ENCODE results near the gene S100A6. TPM values are rescaled to one million over a fixed set of nuclear protein-coding genes. Genes with fewer than 3 reads are reported as not detected.

The S100A6 gene
- total and polyA plus RNA-seq, 2 donors (not counting 1 experiment from before 2014, with no cell fraction given), result 110 to 213 TPM

DNA sequence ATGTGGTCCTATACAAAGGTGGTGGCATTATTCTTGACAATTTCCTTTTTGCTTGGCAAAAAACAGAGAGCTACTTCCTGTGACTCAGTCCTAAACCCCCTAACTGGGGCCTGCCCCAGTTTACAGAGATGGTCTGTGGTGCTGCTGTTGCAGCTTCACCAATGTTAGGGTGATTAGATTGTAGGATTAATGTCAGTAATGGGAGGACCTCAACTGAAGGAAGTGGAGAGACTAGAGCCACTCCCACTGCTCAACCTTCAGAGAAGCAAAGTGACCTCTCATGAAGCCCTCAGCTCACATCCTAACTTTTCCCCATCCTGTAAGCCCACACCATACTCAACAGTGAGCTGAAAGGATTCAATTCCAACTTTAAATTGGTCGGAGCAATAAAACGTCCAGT lies 3.6 kb downstream of the S100A6 start:
- intact Hi-C loops (cut with micrococcal nuclease), result loop anchor here (2.0 to 10.0 kb wide), 3 partner anchors 67 to 143 kb away; partner anchors contain the start of genes CHTOP, ILF2 and NPR1
- H3K27ac ChIP-seq (ENCODE audit: low read length in 2 of 2), result no peak overlapping the region
- H3K4me2 ChIP-seq (replicated peaks; ENCODE audit: low read depth, low read length, poor library complexity, severe bottlenecking), result peak overlapping the region; percentile 51

DNA sequence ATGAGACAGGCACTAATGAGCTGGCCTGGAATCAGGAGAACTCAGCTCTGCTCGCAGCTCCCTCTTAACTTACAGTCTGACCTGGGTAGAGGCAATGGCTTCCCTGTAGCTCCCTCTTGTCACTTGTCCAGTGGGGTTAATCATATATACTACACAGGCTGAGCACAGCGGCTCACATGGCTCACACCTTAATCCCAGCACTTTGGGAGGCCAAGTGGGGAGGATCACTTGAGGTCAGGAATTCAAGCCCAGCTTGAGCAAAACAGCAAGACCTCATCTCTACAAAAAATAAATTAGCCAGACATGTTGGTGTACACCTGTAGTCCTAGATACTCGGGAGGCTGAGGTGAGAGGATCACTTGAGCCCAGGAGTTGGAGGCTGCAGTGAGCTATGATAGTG lies 4.2 kb downstream of the S100A6 start:
- no peak for DNase-seq
- H3K27ac ChIP-seq (ENCODE audit: low read length in 2 of 2), result no peak overlapping the region

More for the DNA sequence above, 3.6 kb downstream of the S100A6 start:
- ATAC-seq (ENCODE audit: low read depth) (no peak), DNase-seq (no peak)
- H3K27me3 ChIP-seq (replicated peaks in 1 of 4; ENCODE audit: control extremely low read depth in 1 of 4, control insufficient read depth in 3 of 4, insufficient read depth in 4 of 4, low read length in 3 of 4), result no peaks in the 10 kb centered on the region
- WGBS (ENCODE audit: insufficient coverage), result 100% methylated on average over 2 of the region's 2 CpGs
- Mint-ChIP-seq H3K4me1 (peaks cover 41% of the 10 kb centered on the region), H3K27ac (no peak overlapping the region), H3K27me3 (no peaks in the 10 kb centered on the region), H3K4me3 (peak overlapping the region; percentile 47), H3K9me3 (ENCODE audit: insufficient read depth) (no peaks in the 10 kb centered on the region)
- POLR2A ChIA-PET, result interaction anchor here (1.1 to 1.8 kb wide), 2 partner anchors 34 to 66 kb away, joined by 3 to 5 read pairs; no protein-coding TSS in a partner anchor
- peaks cover 10% of the 10 kb centered on the region for H3K79me2 ChIP-seq (ENCODE audit: control insufficient read depth, insufficient read depth, low read length)
- H3K4me1 ChIP-seq (ENCODE audit: control insufficient read depth in 2 of 2, insufficient read depth in 2 of 2, low read length in 2 of 2), result peaks cover 38 to 48% of the 10 kb centered on the region in 2 donors
- CTCF ChIA-PET, result interaction anchor here (0.6 to 10.9 kb wide), 16 partner anchors 9 to 455 kb away, joined by 3 to 189 read pairs (median 4); partner anchors contain the start of genes CHTOP, S100A3, S100A4 and S100A5
- peak overlapping the region; percentile 6 for H2AFZ ChIP-seq (ENCODE audit: insufficient read depth, low read depth, low read length, poor library complexity, severe bottlenecking)
- no peak overlapping the region for H3K9ac ChIP-seq (ENCODE audit: low read length)
- no peak overlapping the region for H3K4me3 ChIP-seq (ENCODE audit: control extremely low read depth in 1 of 5, extremely low read depth in 1 of 5, insufficient read depth in 1 of 5, low read depth in 2 of 5, low read length in 4 of 5)
- no peaks in the 10 kb centered on the region for H3K9me3 ChIP-seq (ENCODE audit: control extremely low read depth in 1 of 3, control insufficient read depth in 2 of 3, insufficient read depth in 1 of 3, low read length in 2 of 3)
- H4K20me1 ChIP-seq (ENCODE audit: control insufficient read depth, insufficient read depth, low read length, poor library complexity, severe bottlenecking), result no peaks in the 10 kb centered on the region
- TF ChIP-seq EZH2 (IDR thresholded peaks at IDR 0.05; ENCODE audit: borderline replicate concordance, insufficient read depth, low read depth, low read length, poor library complexity, severe bottlenecking), result no peak
- TF ChIP-seq, protein P1, sequence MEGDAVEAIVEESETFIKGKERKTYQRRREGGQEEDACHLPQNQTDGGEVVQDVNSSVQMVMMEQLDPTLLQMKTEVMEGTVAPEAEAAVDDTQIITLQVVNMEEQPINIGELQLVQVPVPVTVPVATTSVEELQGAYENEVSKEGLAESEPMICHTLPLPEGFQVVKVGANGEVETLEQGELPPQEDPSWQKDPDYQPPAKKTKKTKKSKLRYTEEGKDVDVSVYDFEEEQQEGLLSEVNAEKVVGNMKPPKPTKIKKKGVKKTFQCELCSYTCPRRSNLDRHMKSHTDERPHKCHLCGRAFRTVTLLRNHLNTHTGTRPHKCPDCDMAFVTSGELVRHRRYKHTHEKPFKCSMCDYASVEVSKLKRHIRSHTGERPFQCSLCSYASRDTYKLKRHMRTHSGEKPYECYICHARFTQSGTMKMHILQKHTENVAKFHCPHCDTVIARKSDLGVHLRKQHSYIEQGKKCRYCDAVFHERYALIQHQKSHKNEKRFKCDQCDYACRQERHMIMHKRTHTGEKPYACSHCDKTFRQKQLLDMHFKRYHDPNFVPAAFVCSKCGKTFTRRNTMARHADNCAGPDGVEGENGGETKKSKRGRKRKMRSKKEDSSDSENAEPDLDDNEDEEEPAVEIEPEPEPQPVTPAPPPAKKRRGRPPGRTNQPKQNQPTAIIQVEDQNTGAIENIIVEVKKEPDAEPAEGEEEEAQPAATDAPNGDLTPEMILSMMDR (IDR thresholded peaks at IDR 0.05), result no peak
- peaks cover 0 to 4% of the 10 kb centered on the region in 2 experiments for H3K36me3 ChIP-seq (replicated peaks in 1 of 2; ENCODE audit: control extremely low read depth in 1 of 2, control insufficient read depth in 1 of 2, extremely low read depth in 1 of 2, insufficient read depth in 2 of 2, low read length in 1 of 2)

More for the DNA sequence above, 4.2 kb downstream of the S100A6 start:
- TF ChIP-seq, protein P1 (IDR thresholded peaks at IDR 0.05), result no peak
- no peak for TF ChIP-seq EZH2 (IDR thresholded peaks at IDR 0.05; ENCODE audit: borderline replicate concordance, insufficient read depth, low read depth, low read length, poor library complexity, severe bottlenecking)
- Histone ChIP-seq H3K9me3 (ENCODE audit: control extremely low read depth in 1 of 3, control insufficient read depth in 2 of 3, insufficient read depth in 1 of 3, low read length in 2 of 3) (no peaks in the 10 kb centered on the region), H3K4me3 (ENCODE audit: control extremely low read depth in 1 of 5, extremely low read depth in 1 of 5, insufficient read depth in 1 of 5, low read depth in 2 of 5, low read length in 4 of 5) (no peak overlapping the region), H3K4me1 (ENCODE audit: control insufficient read depth in 2 of 2, insufficient read depth in 2 of 2, low read length in 2 of 2) (peaks cover 35 to 44% of the 10 kb centered on the region in 2 donors), H3K27me3 (replicated peaks in 1 of 4; ENCODE audit: control extremely low read depth in 1 of 4, control insufficient read depth in 3 of 4, insufficient read depth in 4 of 4, low read length in 3 of 4) (no peaks in the 10 kb centered on the region), H3K4me2 (replicated peaks; ENCODE audit: low read depth, low read length, poor library complexity, severe bottlenecking) (no peak overlapping the region), H4K20me1 (ENCODE audit: control insufficient read depth, insufficient read depth, low read length, poor library complexity, severe bottlenecking) (no peaks in the 10 kb centered on the region), H3K9ac (ENCODE audit: low read length) (no peak overlapping the region), H2AFZ (ENCODE audit: insufficient read depth, low read depth, low read length, poor library complexity, severe bottlenecking) (no peak overlapping the region), H3K36me3 (replicated peaks in 1 of 2; ENCODE audit: control extremely low read depth in 1 of 2, control insufficient read depth in 1 of 2, extremely low read depth in 1 of 2, insufficient read depth in 2 of 2, low read length in 1 of 2) (peaks cover 0 to 4% of the 10 kb centered on the region in 2 experiments), H3K79me2 (ENCODE audit: control insufficient read depth, insufficient read depth, low read length) (peaks cover 10% of the 10 kb centered on the region)
- ChIA-PET POLR2A (interaction anchor here (1.1 kb wide), 1 partner anchor 35 kb away, joined by 3 read pairs; no protein-coding TSS in a partner anchor), CTCF (interaction anchor here (0.7 to 10.9 kb wide), 12 partner anchors 9 to 455 kb away, joined by 3 to 189 read pairs (median 6); partner anchors contain the start of genes CHTOP, S100A3, S100A4 and S100A5)
- Mint-ChIP-seq H3K9me3 (ENCODE audit: insufficient read depth) (no peaks in the 10 kb centered on the region), H3K27ac (no peak overlapping the region), H3K4me1 (peaks cover 39% of the 10 kb centered on the region), H3K27me3 (no peaks in the 10 kb centered on the region), H3K4me3 (no peak overlapping the region)
- 100% methylated on average over 1 of the region's 3 CpGs for WGBS (ENCODE audit: insufficient coverage)
- no peak for ATAC-seq (ENCODE audit: low read depth)
- intact Hi-C loops (cut with micrococcal nuclease), result loop anchor here (2.0 to 10.0 kb wide), 3 partner anchors 67 to 143 kb away; partner anchors contain the start of genes CHTOP, ILF2 and NPR1
